HepG2 (cell line): ENCODE data around the gene OSBPL2. TPM values are rescaled to one million over a fixed set of nuclear protein-coding genes. Genes with fewer than 3 reads are reported as not detected.
A peak's percentile ranks its signal among the peaks of the same experiment; 100 is the strongest.

Experiments
- ATAC-seq: fragments of 200-7000 bp; cut with Tn5 transposase; 3 replicates; pipeline ENCODE4 v1.9.1; 2020; ENCODE audit warnings: mild to moderate bottlenecking, moderate library complexity
- BruUV-seq: library from RNA; stranded (reverse); fragments of 400-500 nt; replicated peaks from 2 replicates; lab custom pipeline; 2021; lab: Mats Ljungman, UMichigan
- CTCF ChIA-PET: fragments of 300-600 bp; formaldehyde crosslinking; extraction: SDS; loops from one replicate; lab custom pipeline; 2021; ENCODE audit warnings: low total read pairs, inconsistent platforms, low intra/inter-chr PET ratio; lab: Yijun Ruan, JAX
- POLR2A ChIA-PET: fragments of 350-600 bp; sonication (Branson Sonifier 250); formaldehyde crosslinking; loops from one replicate; lab custom pipeline; 2020; ENCODE audit warnings: antibody characterized with exemption, inconsistent platforms; lab: Yijun Ruan, JAX
- DNase-seq: peaks from one replicate; pipeline ENCODE4 v3.0.0-alpha.2; 2015; ENCODE audit warnings: low spot score
- FAIRE-seq: peaks from 3 replicates; lab custom pipeline; 2011; peaks lifted over from hg19 to GRCh38; lab: Jason Lieb, UNC
- H2AFZ ChIP-seq: one replicate; pipeline ENCODE4 v1.6.1; 2011; ENCODE audit warnings: low read length, inconsistent platforms
- H3K27ac ChIP-seq: fragments of 300-600 bp; 3 replicates; pipeline ENCODE4 v1.8.0; 2011; ENCODE audit warnings: mixed run types, mild to moderate bottlenecking, mixed read lengths, low read length, inconsistent platforms; ENCODE audit not compliant: insufficient read depth; ENCODE audit errors: extremely low read length
- H3K27me3 ChIP-seq, 2 experiments: fragments of 200-600 bp in 1 of 2; 2 replicates in 1 of 2; 3 replicates in 1 of 2; pipeline versions ENCODE4 v1.6.0 to v1.8.0; 2011; ENCODE audit warnings: low read length in 2 of 2, mild to moderate bottlenecking in 2 of 2, moderate library complexity in 2 of 2, inconsistent platforms in 1 of 2; ENCODE audit not compliant: insufficient read depth in 2 of 2, control insufficient read depth in 1 of 2
- H3K36me3 ChIP-seq, 2 experiments: fragments of 200-600 bp in 1 of 2; replicated peaks in 1 of 2; 2 replicates in 1 of 2; 3 replicates in 1 of 2; pipeline versions ENCODE4 v1.5.1 to v1.8.0; 2011; ENCODE audit warnings: low read length in 2 of 2, inconsistent platforms in 1 of 2; ENCODE audit not compliant: insufficient read depth in 2 of 2, control insufficient read depth in 1 of 2
- H3K4me1 ChIP-seq: 2 replicates; pipeline ENCODE4 v1.5.1; 2012; ENCODE audit warnings: low read length, inconsistent platforms; ENCODE audit not compliant: insufficient read depth
- H3K4me2 ChIP-seq: 2 replicates; pipeline ENCODE4 v1.6.0; 2011; ENCODE audit warnings: low read depth, low read length, inconsistent platforms
- H3K4me3 ChIP-seq, 3 experiments: fragments of 200-600 bp in 1 of 3; sonication (generic), shearing (Covaris generic) in 1 of 3; replicated peaks in 1 of 3; 2 replicates each; pipeline ENCODE4 v1.5.1; 2011 to 2016; ENCODE audit warnings: low read length in 3 of 3, inconsistent platforms in 2 of 3, low read depth in 2 of 3, mild to moderate bottlenecking in 2 of 3, control low read depth in 1 of 3, mixed read lengths in 1 of 3; ENCODE audit not compliant: insufficient read depth in 1 of 3
- H3K79me2 ChIP-seq: one replicate; pipeline ENCODE4 v1.6.1; 2011; ENCODE audit warnings: low read length, inconsistent platforms; ENCODE audit not compliant: insufficient read depth
- H3K9ac ChIP-seq: 2 replicates; pipeline ENCODE4 v1.6.0; 2011; ENCODE audit warnings: mild to moderate bottlenecking, low read depth, low read length, inconsistent platforms; ENCODE audit not compliant: insufficient read depth
- H3K9me3 ChIP-seq: 2 replicates; pipeline ENCODE4 v1.5.1; 2012; ENCODE audit warnings: mild to moderate bottlenecking, low read length
- H4K20me1 ChIP-seq: 2 replicates; pipeline ENCODE4 v1.6.0; 2011; ENCODE audit warnings: inconsistent platforms, mild to moderate bottlenecking, low read length, moderate library complexity; ENCODE audit not compliant: insufficient read depth
- DNMT1 ChIP-seq: sonication (generic); formaldehyde crosslinking; IDR thresholded peaks from 2 replicates; pipeline ENCODE4 v1.5.1; 2020; ENCODE audit warnings: mild to moderate bottlenecking, missing genetic modification reagents
- EED ChIP-seq: sonication (generic); formaldehyde crosslinking; IDR thresholded peaks from 2 replicates; pipeline ENCODE4 v1.5.0; 2020; ENCODE audit warnings: mild to moderate bottlenecking, missing genetic modification reagents
- KDM4B ChIP-seq: sonication (generic); formaldehyde crosslinking; IDR thresholded peaks from 2 replicates; pipeline ENCODE4 v1.4.0; 2020; ENCODE audit warnings: missing genetic modification reagents
- SPEN ChIP-seq: sonication (generic); formaldehyde crosslinking; IDR thresholded peaks from 2 replicates; pipeline ENCODE4 v1.5.1; 2020; ENCODE audit warnings: low read depth, mild to moderate bottlenecking, missing genetic modification reagents
- WGBS: methylation state at CpG from one replicate; pipeline ENCODE4 v1.1.6; 2017; ENCODE audit warnings: low lambda C conversion rate; 5-methylcytosine and 5-hydroxymethylcytosine counted together
- in situ Hi-C: cut with HindIII; loops from 2 replicates; pipeline ENCODE4 v1.10.0; 2017; ENCODE audit warnings: low pct_unique_long_range_greater_than_20kb; ENCODE audit not compliant: extremely low pct_ligation_motif_present
- intact Hi-C: fragments of 100-400 bp; cut with micrococcal nuclease; formaldehyde crosslinking; loops from one replicate; pipeline ENCODE4 v1.10.0; 2022; ENCODE audit not compliant: unreplicated experiment
- polyA plus RNA-seq, 8 experiments: library from polyadenylated mRNA; depleted of rRNA in 3 of 8; stranded (reverse) in 7 of 8; unstranded in 1 of 8; fragments of >200 nt; fragmentation: Illumina TruSeq in 4 of 8; extraction: Trizol in 4 of 8; gene quantifications; 2 replicates each; pipeline versions ENCODE4 v1.2.1 to v1.2.3, GENCODE V29; 2011 to 2016; ENCODE audit warnings: low read depth in 4 of 8, missing spikeins in 1 of 8, mixed read lengths in 1 of 8; ENCODE audit not compliant: insufficient read depth in 1 of 8
- total RNA-seq, 5 experiments: library from RNA; depleted of rRNA; stranded (reverse); fragments of >200 nt; fragmentation: Illumina TruSeq; extraction: Trizol; gene quantifications; 2 replicates each; pipeline ENCODE4 v1.2.3, GENCODE V29; 2016; ENCODE audit warnings: low read depth in 1 of 5
- TF ChIP-seq, protein P1 (sequence below): sonication (generic); formaldehyde crosslinking; IDR thresholded peaks from 2 replicates; pipeline ENCODE4 v1.4.0; 2020; ENCODE audit warnings: missing genetic modification reagents
- TF ChIP-seq, protein P2 (sequence below): sonication (generic); formaldehyde crosslinking; IDR thresholded peaks from 2 replicates; pipeline ENCODE4 v1.5.0; 2020; ENCODE audit warnings: mild to moderate bottlenecking, missing genetic modification reagents
- TF ChIP-seq, protein P3 (sequence below): sonication (generic); formaldehyde crosslinking; IDR thresholded peaks from 2 replicates; pipeline ENCODE4 v1.4.0; 2020; ENCODE audit warnings: missing genetic modification reagents

OSBPL2 gene
- total and polyA plus RNA-seq, 2 of the 13 experiments (the other 11 are each of a cell fraction or from before 2014, with no cell fraction given), result 18.5 to 37.4 TPM

DNA sequence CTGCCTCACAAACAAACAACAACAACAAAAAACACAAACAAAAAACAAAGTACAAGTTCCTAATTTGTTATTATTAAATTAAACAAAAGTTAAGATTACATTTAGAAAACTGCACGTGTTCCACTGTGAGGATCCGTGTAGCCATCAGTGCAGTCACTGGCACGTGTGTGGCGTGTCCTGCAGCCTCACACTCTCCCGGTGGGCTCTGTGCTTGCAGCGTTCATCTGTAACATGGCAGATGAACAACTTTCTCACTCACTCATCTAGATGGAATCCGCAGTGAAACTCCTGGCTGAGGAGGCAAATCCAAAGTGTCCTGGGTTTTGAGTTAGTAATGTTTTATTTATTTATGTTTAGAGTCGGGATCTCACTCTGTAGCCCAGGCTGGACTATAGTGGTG, 51.6 kb downstream of the OSBPL2 start (continued):
- TF ChIP-seq, protein P1, sequence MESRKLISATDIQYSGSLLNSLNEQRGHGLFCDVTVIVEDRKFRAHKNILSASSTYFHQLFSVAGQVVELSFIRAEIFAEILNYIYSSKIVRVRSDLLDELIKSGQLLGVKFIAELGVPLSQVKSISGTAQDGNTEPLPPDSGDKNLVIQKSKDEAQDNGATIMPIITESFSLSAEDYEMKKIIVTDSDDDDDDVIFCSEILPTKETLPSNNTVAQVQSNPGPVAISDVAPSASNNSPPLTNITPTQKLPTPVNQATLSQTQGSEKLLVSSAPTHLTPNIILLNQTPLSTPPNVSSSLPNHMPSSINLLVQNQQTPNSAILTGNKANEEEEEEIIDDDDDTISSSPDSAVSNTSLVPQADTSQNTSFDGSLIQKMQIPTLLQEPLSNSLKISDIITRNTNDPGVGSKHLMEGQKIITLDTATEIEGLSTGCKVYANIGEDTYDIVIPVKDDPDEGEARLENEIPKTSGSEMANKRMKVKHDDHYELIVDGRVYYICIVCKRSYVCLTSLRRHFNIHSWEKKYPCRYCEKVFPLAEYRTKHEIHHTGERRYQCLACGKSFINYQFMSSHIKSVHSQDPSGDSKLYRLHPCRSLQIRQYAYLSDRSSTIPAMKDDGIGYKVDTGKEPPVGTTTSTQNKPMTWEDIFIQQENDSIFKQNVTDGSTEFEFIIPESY (CRISPR knock-in tag), result no peak
- no peak for TF ChIP-seq KDM4B (CRISPR knock-in tag)

DNA sequence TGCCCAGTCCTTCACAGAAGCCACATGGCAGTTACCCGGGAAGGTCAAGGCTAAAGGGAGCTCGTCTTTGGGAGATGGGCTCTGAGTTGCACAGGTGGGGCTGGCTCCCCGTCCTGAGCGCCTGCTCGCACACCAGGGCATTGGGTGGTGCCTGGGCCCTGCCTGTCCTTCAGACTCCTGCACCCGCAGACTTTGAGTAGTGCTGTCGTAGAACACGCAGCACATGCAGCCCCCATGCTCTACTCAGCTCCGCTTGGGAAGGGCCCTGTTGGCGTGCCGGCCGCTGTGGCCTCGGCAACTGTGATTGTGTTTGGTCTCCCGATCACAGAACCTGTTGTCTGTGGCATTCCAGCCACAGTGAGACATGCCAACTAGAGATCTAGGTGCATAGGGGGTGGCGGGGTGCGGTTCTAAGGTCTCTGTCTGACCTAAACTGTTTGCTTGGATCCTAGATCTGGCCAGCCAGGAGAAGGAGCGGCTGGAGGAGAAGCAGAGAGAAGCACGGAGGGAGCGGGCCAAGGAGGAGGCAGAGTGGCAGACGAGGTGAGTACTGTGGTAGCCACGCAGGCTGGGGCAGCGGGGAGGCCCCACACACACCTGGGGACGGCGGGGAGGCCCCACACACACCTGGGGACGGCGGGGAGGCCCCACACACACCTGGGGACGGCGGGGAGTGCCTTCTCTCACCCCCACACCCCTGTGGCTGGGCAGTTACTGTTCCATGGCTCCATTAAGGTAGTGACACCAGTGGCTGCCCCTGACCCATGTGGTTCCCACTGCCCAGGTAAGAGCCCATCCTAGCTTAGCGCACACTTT, 53.1 kb downstream of the OSBPL2 start:
- ATAC-seq (peak; percentile 9; the same call in 2 of the 3 replicates), DNase-seq (no peak), FAIRE-seq (no peak)
- no peaks in the 10 kb centered on the region for H3K9me3 ChIP-seq
- H4K20me1 ChIP-seq, result no peaks in the 10 kb centered on the region
- no peak overlapping the region for H3K9ac ChIP-seq
- no peaks in the 10 kb centered on the region for H3K27me3 ChIP-seq
- H3K79me2 ChIP-seq, result no peaks in the 10 kb centered on the region
- no peak overlapping the region for H3K4me2 ChIP-seq
- ChIA-PET CTCF (no interaction called here), POLR2A (no interaction called here)
- TF ChIP-seq EED (CRISPR knock-in tag) (0 out of 2 replicates have a peak, but pooled peaks have one; percentile 35), DNMT1 (CRISPR knock-in tag) (0 out of 2 replicates have a peak, but pooled peaks have one; percentile 18), SPEN (CRISPR knock-in tag) (peak; percentile 34; the same call in 1 of the 2 replicates)
- TF ChIP-seq, protein P2, sequence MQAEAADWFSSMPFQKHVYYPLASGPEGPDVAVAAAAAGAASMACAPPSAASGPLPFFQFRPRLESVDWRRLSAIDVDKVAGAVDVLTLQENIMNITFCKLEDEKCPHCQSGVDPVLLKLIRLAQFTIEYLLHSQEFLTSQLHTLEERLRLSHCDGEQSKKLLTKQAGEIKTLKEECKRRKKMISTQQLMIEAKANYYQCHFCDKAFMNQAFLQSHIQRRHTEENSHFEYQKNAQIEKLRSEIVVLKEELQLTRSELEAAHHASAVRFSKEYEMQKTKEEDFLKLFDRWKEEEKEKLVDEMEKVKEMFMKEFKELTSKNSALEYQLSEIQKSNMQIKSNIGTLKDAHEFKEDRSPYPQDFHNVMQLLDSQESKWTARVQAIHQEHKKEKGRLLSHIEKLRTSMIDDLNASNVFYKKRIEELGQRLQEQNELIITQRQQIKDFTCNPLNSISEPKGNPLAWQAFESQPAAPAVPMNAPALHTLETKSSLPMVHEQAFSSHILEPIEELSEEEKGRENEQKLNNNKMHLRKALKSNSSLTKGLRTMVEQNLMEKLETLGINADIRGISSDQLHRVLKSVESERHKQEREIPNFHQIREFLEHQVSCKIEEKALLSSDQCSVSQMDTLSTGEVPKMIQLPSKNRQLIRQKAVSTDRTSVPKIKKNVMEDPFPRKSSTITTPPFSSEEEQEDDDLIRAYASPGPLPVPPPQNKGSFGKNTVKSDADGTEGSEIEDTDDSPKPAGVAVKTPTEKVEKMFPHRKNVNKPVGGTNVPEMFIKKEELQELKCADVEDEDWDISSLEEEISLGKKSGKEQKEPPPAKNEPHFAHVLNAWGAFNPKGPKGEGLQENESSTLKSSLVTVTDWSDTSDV (CRISPR knock-in tag), result peak; percentile 72; the same call in 1 of the 2 replicates
- TF ChIP-seq, protein P3, sequence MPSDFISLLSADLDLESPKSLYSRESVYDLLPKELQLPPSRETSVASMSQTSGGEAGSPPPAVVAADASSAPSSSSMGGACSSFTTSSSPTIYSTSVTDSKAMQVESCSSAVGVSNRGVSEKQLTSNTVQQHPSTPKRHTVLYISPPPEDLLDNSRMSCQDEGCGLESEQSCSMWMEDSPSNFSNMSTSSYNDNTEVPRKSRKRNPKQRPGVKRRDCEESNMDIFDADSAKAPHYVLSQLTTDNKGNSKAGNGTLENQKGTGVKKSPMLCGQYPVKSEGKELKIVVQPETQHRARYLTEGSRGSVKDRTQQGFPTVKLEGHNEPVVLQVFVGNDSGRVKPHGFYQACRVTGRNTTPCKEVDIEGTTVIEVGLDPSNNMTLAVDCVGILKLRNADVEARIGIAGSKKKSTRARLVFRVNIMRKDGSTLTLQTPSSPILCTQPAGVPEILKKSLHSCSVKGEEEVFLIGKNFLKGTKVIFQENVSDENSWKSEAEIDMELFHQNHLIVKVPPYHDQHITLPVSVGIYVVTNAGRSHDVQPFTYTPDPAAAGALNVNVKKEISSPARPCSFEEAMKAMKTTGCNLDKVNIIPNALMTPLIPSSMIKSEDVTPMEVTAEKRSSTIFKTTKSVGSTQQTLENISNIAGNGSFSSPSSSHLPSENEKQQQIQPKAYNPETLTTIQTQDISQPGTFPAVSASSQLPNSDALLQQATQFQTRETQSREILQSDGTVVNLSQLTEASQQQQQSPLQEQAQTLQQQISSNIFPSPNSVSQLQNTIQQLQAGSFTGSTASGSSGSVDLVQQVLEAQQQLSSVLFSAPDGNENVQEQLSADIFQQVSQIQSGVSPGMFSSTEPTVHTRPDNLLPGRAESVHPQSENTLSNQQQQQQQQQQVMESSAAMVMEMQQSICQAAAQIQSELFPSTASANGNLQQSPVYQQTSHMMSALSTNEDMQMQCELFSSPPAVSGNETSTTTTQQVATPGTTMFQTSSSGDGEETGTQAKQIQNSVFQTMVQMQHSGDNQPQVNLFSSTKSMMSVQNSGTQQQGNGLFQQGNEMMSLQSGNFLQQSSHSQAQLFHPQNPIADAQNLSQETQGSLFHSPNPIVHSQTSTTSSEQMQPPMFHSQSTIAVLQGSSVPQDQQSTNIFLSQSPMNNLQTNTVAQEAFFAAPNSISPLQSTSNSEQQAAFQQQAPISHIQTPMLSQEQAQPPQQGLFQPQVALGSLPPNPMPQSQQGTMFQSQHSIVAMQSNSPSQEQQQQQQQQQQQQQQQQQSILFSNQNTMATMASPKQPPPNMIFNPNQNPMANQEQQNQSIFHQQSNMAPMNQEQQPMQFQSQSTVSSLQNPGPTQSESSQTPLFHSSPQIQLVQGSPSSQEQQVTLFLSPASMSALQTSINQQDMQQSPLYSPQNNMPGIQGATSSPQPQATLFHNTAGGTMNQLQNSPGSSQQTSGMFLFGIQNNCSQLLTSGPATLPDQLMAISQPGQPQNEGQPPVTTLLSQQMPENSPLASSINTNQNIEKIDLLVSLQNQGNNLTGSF (CRISPR knock-in tag), result no peak
- intact Hi-C loops, result no loop called here
- in situ Hi-C loops, result no loop called here
- H3K4me1 ChIP-seq, result no peaks in the 10 kb centered on the region
- no peak overlapping the region for H2AFZ ChIP-seq
- WGBS, result 97% methylated on average over 29 of the region's 29 CpGs
- no peak overlapping the region for H3K27ac ChIP-seq
- H3K36me3 ChIP-seq, result peaks cover 39 to 63% of the 10 kb centered on the region in 2 experiments
- BruUV-seq, result no TSS peak
- H3K4me3 ChIP-seq, result no peak overlapping the region
